Liver (tissue), 9 donors: ENCODE data around the gene IQCM. TPM values are rescaled to one million over a fixed set of nuclear protein-coding genes. Genes with fewer than 3 reads are reported as not detected.

Experiments used
- DNase-seq: peaks from one replicate; pipeline ENCODE4 v3.0.0-alpha.2; 2017; ENCODE audit warnings: low spot score
- H3K27ac ChIP-seq, 2 donors: one replicate each; pipeline ENCODE4 v1.7.0; 2013; ENCODE audit warnings: inconsistent platforms in 2 of 2, low read length in 2 of 2, control low read depth in 1 of 2, low read depth in 1 of 2, mild to moderate bottlenecking in 1 of 2
- H3K27me3 ChIP-seq, 4 donors: one replicate each; pipeline versions ENCODE4 v1.6.1 to v1.7.0; 2013; ENCODE audit warnings: low read length in 3 of 4, inconsistent platforms in 1 of 4, mild to moderate bottlenecking in 1 of 4, moderate library complexity in 1 of 4; ENCODE audit not compliant: control insufficient read depth in 4 of 4, insufficient read depth in 4 of 4
- H3K36me3 ChIP-seq, 4 donors: one replicate each; pipeline versions ENCODE4 v1.6.1 to v1.7.0; 2013; ENCODE audit warnings: low read length in 3 of 4, mild to moderate bottlenecking in 3 of 4, low read depth in 1 of 4, moderate library complexity in 1 of 4; ENCODE audit not compliant: control insufficient read depth in 4 of 4, insufficient read depth in 3 of 4
- H3K4me1 ChIP-seq, 4 donors: one replicate each; pipeline versions ENCODE4 v1.6.1 to v1.7.0; 2013; ENCODE audit warnings: low read length in 3 of 4, mild to moderate bottlenecking in 3 of 4, moderate library complexity in 1 of 4; ENCODE audit not compliant: control insufficient read depth in 4 of 4, insufficient read depth in 4 of 4
- H3K4me3 ChIP-seq, 3 donors: one replicate each; pipeline versions ENCODE4 v1.6.1 to v1.7.0; 2013; ENCODE audit warnings: low read length in 3 of 3, control low read depth in 1 of 3, low read depth in 1 of 3, mild to moderate bottlenecking in 1 of 3
- H3K9ac ChIP-seq, 2 donors: one replicate each; pipeline ENCODE4 v1.7.0; 2013; ENCODE audit warnings: low read length in 2 of 2, mild to moderate bottlenecking in 2 of 2, moderate library complexity in 2 of 2, control low read depth in 1 of 2, low read depth in 1 of 2
- H3K9me3 ChIP-seq, 4 donors: one replicate each; pipeline versions ENCODE4 v1.6.1 to v1.7.0; 2013; ENCODE audit warnings: low read length in 3 of 4; ENCODE audit not compliant: control insufficient read depth in 4 of 4
- GABPA ChIP-seq, 2 donors: IDR thresholded peaks in 1 of 2; conservative IDR thresholded peaks in 1 of 2; 2 replicates each; pipeline ENCODE4 v1.6.1; 2016; ENCODE audit warnings: antibody characterized with exemption in 2 of 2, mild to moderate bottlenecking in 1 of 2, moderate library complexity in 1 of 2
- HNF4A ChIP-seq, 2 donors: conservative IDR thresholded peaks; 2 replicates each; pipeline ENCODE4 v1.6.1; 2016; ENCODE audit warnings: antibody characterized with exemption in 2 of 2, mild to moderate bottlenecking in 2 of 2
- HNF4G ChIP-seq: IDR thresholded peaks from 2 replicates; pipeline ENCODE4 v1.6.1; 2016; ENCODE audit warnings: antibody characterized with exemption
- NR2F2 ChIP-seq: IDR thresholded peaks from 2 replicates; pipeline ENCODE4 v1.6.1; 2016; ENCODE audit warnings: antibody characterized with exemption
- RAD21 ChIP-seq, 2 donors: IDR thresholded peaks; 2 replicates each; pipeline ENCODE4 v1.6.1; 2016; ENCODE audit warnings: antibody characterized with exemption in 2 of 2, mild to moderate bottlenecking in 2 of 2
- REST ChIP-seq: IDR thresholded peaks from 2 replicates; pipeline ENCODE4 v1.6.1; 2016; ENCODE audit warnings: antibody characterized with exemption, mild to moderate bottlenecking
- SP1 ChIP-seq: IDR thresholded peaks from 2 replicates; pipeline ENCODE4 v1.6.1; 2018; ENCODE audit warnings: antibody characterized with exemption, mild to moderate bottlenecking
- TAF1 ChIP-seq: conservative IDR thresholded peaks from 2 replicates; pipeline ENCODE4 v1.6.1; 2016; ENCODE audit warnings: antibody characterized with exemption, mild to moderate bottlenecking
- YY1 ChIP-seq: IDR thresholded peaks from 2 replicates; pipeline ENCODE4 v1.6.1; 2016; ENCODE audit warnings: antibody characterized with exemption, mild to moderate bottlenecking
- WGBS: extraction: QIAGEN DNeasy Blood & Tissue Kit; methylation state at CpG from one replicate; pipeline ENCODE4 v1.1.7; 2013; 5-methylcytosine and 5-hydroxymethylcytosine counted together
- polyA plus RNA-seq, 2 donors: library from polyadenylated mRNA; stranded (reverse) in 1 of 2; unstranded in 1 of 2; fragments of 200-250 nt in 1 of 2; fragments of >200 nt in 1 of 2; fragmentation: Nextera tagmentation in 1 of 2; extraction: Ambion mirVana in 1 of 2; gene quantifications; one replicate each; pipeline versions ENCODE4 v1.2.1 to v1.2.3, GENCODE V29; 2013 to 2015
- total RNA-seq, 2 donors: library from RNA; depleted of rRNA; stranded (reverse); fragments of >200 nt; gene quantifications; one replicate each; pipeline ENCODE4 v1.2.3, GENCODE V29; 2014
- TF ChIP-seq, protein P1 (sequence below): IDR thresholded peaks from 2 replicates; pipeline ENCODE4 v1.6.1; 2016; ENCODE audit warnings: antibody characterized with exemption
- TF ChIP-seq, protein P2 (sequence below): IDR thresholded peaks from 2 replicates; pipeline ENCODE4 v1.6.1; 2016; ENCODE audit warnings: antibody characterized with exemption
- TF ChIP-seq, protein P3 (sequence below): fragments of 150-350 bp; IDR thresholded peaks from 2 replicates; pipeline ENCODE4 v1.5.1; 2017; ENCODE audit warnings: improper control_type of control experiment, low read depth, low read length; ENCODE audit not compliant: missing input control
- donor health status: healthy.
- donor health status: healthy.
- donor health status: healthy.
- donor health status: healthy.
- donor health status: healthy.

The IQCM gene
- total and polyA plus RNA-seq, 4 donors = 0.08 TPM; not detected in 3

DNA sequence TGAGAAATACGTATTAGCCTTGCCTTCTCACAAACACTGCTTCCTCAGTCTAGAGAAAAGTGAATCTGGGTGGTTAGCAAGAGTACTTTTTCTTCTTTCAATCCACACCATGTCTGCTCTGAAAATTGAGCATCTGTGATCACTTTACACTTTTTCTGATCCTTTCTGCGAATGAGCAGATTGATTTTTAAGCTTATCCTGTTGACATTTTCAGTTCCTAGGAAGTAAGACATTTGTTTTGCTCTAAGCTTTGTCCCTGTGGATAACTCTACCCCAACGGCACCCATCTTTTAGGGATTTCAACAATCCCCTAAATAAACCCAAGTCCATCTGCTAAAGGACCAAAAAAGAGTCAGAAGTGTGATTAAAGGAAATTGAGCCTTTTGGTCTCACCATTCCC is 487.5 kb downstream of the IQCM start:
- H3K9ac ChIP-seq = no peak overlapping the region
- H3K36me3 ChIP-seq = no peaks in the 10 kb centered on the region
- no peaks in the 10 kb centered on the region for H3K9me3 ChIP-seq
- TF ChIP-seq, protein P1, sequence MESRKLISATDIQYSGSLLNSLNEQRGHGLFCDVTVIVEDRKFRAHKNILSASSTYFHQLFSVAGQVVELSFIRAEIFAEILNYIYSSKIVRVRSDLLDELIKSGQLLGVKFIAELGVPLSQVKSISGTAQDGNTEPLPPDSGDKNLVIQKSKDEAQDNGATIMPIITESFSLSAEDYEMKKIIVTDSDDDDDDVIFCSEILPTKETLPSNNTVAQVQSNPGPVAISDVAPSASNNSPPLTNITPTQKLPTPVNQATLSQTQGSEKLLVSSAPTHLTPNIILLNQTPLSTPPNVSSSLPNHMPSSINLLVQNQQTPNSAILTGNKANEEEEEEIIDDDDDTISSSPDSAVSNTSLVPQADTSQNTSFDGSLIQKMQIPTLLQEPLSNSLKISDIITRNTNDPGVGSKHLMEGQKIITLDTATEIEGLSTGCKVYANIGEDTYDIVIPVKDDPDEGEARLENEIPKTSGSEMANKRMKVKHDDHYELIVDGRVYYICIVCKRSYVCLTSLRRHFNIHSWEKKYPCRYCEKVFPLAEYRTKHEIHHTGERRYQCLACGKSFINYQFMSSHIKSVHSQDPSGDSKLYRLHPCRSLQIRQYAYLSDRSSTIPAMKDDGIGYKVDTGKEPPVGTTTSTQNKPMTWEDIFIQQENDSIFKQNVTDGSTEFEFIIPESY = no peak
- no peak for TF ChIP-seq HNF4G
- TF ChIP-seq RAD21 (IDR thresholded peaks at IDR 0.05) = no peak
- no peak for TF ChIP-seq HNF4A (conservative IDR thresholded peaks at IDR 0.05)
- no peak for TF ChIP-seq TAF1
- no peak for TF ChIP-seq NR2F2
- no peak for TF ChIP-seq YY1
- no peaks in the 10 kb centered on the region for H3K27me3 ChIP-seq
- H3K4me3 ChIP-seq = no peak overlapping the region
- no peaks in the 10 kb centered on the region for H3K4me1 ChIP-seq
- no peak overlapping the region for H3K27ac ChIP-seq
- no peak for DNase-seq
- 71% methylated on average over 3 of the region's 3 CpGs for WGBS

DNA sequence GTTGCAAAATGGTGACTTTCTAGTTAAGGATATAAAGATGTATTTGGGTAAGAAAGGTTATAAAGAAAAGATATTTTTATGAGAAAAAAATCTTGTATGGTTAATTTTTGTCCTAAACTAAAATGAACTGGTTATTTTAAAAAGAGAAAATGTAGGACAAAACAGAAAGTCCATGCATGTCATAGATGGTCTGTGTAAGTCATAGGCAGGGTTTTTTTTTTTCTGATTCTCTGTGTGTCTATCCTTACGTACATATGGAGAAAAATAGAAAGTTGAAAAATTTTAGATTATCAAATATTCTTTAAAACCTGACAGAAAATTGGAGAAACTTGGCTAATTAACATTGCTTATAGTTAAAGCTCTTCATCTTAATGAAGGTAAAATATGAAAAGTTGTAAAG is 493.4 kb downstream of the IQCM start:
- no peak overlapping the region for H3K27ac ChIP-seq
- no peaks in the 10 kb centered on the region for H3K27me3 ChIP-seq
- H3K9ac ChIP-seq = no peak overlapping the region
- WGBS = 77% methylated on average over 1 of the region's 1 CpG
- DNase-seq = no peak
- H3K4me1 ChIP-seq = no peaks in the 10 kb centered on the region
- TF ChIP-seq SP1 (no peak), RAD21 (IDR thresholded peaks at IDR 0.05) (no peak), GABPA (IDR thresholded peaks at IDR 0.05 in 1 of 2, conservative IDR thresholded peaks at IDR 0.05 in 1 of 2) (no peak), REST (no peak)
- no peaks in the 10 kb centered on the region for H3K36me3 ChIP-seq
- no peaks in the 10 kb centered on the region for H3K9me3 ChIP-seq
- H3K4me3 ChIP-seq = no peak overlapping the region

DNA sequence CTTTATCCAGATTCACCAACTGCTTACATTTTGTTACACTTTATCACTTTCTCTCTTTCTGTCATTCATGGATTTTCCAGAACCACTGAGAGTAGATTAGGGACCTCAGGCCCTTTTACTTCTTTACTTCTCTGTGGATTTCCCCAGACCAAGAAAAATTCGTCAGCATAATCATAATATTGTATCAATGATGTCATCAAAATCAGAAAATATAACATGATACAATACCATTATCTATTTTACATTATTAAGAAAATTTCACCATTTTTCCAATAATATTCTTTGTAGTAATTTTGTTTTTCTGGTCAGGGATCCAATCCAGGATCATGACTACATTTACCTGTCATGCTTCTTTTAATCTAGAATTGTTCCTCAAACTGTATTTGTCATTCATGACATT is 494.2 kb downstream of the IQCM start:
- 43% methylated on average over 1 of the region's 1 CpG for WGBS
- no peak for DNase-seq
- Histone ChIP-seq H3K27ac (no peak overlapping the region), H3K4me1 (no peaks in the 10 kb centered on the region), H3K4me3 (no peak overlapping the region), H3K27me3 (no peaks in the 10 kb centered on the region), H3K9ac (no peak overlapping the region), H3K9me3 (no peaks in the 10 kb centered on the region), H3K36me3 (no peaks in the 10 kb centered on the region)
- TF ChIP-seq NR2F2 = no peak
- TF ChIP-seq HNF4A (conservative IDR thresholded peaks at IDR 0.05) = no peak
- no peak for TF ChIP-seq HNF4G
- TF ChIP-seq, protein P2, sequence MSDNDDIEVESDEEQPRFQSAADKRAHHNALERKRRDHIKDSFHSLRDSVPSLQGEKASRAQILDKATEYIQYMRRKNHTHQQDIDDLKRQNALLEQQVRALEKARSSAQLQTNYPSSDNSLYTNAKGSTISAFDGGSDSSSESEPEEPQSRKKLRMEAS = no peak
- TF ChIP-seq, protein P1 = no peak
- TF ChIP-seq, protein P3, sequence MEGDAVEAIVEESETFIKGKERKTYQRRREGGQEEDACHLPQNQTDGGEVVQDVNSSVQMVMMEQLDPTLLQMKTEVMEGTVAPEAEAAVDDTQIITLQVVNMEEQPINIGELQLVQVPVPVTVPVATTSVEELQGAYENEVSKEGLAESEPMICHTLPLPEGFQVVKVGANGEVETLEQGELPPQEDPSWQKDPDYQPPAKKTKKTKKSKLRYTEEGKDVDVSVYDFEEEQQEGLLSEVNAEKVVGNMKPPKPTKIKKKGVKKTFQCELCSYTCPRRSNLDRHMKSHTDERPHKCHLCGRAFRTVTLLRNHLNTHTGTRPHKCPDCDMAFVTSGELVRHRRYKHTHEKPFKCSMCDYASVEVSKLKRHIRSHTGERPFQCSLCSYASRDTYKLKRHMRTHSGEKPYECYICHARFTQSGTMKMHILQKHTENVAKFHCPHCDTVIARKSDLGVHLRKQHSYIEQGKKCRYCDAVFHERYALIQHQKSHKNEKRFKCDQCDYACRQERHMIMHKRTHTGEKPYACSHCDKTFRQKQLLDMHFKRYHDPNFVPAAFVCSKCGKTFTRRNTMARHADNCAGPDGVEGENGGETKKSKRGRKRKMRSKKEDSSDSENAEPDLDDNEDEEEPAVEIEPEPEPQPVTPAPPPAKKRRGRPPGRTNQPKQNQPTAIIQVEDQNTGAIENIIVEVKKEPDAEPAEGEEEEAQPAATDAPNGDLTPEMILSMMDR = no peak
